CD14-positive monocyte (primary cell): ENCODE results near the gene CD28. TPM values are rescaled to one million over a fixed set of nuclear protein-coding genes. Genes with fewer than 3 reads are reported as not detected.

Source experiments
- DNase-seq, 3 donors: peaks; one replicate each; pipeline ENCODE4 v3.0.0-alpha.2; 2011 to 2022
- H2AFZ ChIP-seq: 2 replicates; pipeline ENCODE4 v1.6.0; 2012; ENCODE audit warnings: mild to moderate bottlenecking, low read depth, low read length, inconsistent platforms; ENCODE audit not compliant: insufficient read depth, poor library complexity, severe bottlenecking
- H3K27ac ChIP-seq, 2 donors: 1 replicate in 1 of 2; 2 replicates in 1 of 2; pipeline ENCODE4 v1.5.1; 2012 to 2013; ENCODE audit warnings: low read length in 2 of 2, control low read depth in 1 of 2, inconsistent platforms in 1 of 2, low read depth in 1 of 2, mild to moderate bottlenecking in 1 of 2
- H3K27me3 ChIP-seq, 2 donors: one replicate each; pipeline versions ENCODE4 v1.6.0 to v1.6.1; 2011 to 2013; ENCODE audit warnings: low read length in 2 of 2; ENCODE audit not compliant: control insufficient read depth in 2 of 2, insufficient read depth in 2 of 2
- H3K36me3 ChIP-seq, 2 donors: replicated peaks in 1 of 2; 1 replicate in 1 of 2; 2 replicates in 1 of 2; pipeline versions ENCODE4 v1.5.1 to v1.6.1; 2012 to 2013; ENCODE audit warnings: low read length in 2 of 2, control low read depth in 1 of 2, inconsistent platforms in 1 of 2, mild to moderate bottlenecking in 1 of 2; ENCODE audit not compliant: insufficient read depth in 2 of 2, control insufficient read depth in 1 of 2
- H3K4me1 ChIP-seq, 2 donors: 1 replicate in 1 of 2; 2 replicates in 1 of 2; pipeline versions ENCODE4 v1.5.1 to v1.6.1; 2012 to 2013; ENCODE audit warnings: low read length in 2 of 2, control low read depth in 1 of 2, inconsistent platforms in 1 of 2, mild to moderate bottlenecking in 1 of 2, moderate library complexity in 1 of 2; ENCODE audit not compliant: insufficient read depth in 2 of 2, control insufficient read depth in 1 of 2
- H3K4me2 ChIP-seq: replicated peaks from 2 replicates; pipeline ENCODE3; 2012; ENCODE audit warnings: low read length, moderate library complexity, mild to moderate bottlenecking; ENCODE audit not compliant: poor library complexity, severe bottlenecking; ENCODE audit errors: extremely low read depth
- H3K4me3 ChIP-seq, 3 experiments: fragments of 200-600 bp in 1 of 3; sonication (generic) in 1 of 3; replicated peaks in 1 of 3; 1 replicate in 2 of 3; 2 replicates in 1 of 3; pipeline ENCODE4 v1.5.1; 2011 to 2013; ENCODE audit warnings: low read length in 3 of 3, mild to moderate bottlenecking in 3 of 3, control low read depth in 2 of 3, low read depth in 2 of 3, inconsistent platforms in 1 of 3, moderate library complexity in 1 of 3
- H3K79me2 ChIP-seq: 2 replicates; pipeline ENCODE4 v1.6.0; 2012; ENCODE audit warnings: mild to moderate bottlenecking, control low read depth, inconsistent platforms, low read length, moderate library complexity; ENCODE audit not compliant: insufficient read depth
- H3K9ac ChIP-seq: 2 replicates; pipeline ENCODE4 v1.6.0; 2017; ENCODE audit warnings: low read length, mild to moderate bottlenecking; ENCODE audit not compliant: insufficient read depth, poor library complexity, severe bottlenecking
- H3K9me3 ChIP-seq, 2 donors: replicated peaks in 1 of 2; 1 replicate in 1 of 2; 2 replicates in 1 of 2; pipeline versions ENCODE4 v1.5.1 to v1.6.1; 2012 to 2013; ENCODE audit warnings: low read length in 2 of 2, control low read depth in 1 of 2; ENCODE audit not compliant: control insufficient read depth in 1 of 2, insufficient read depth in 1 of 2
- H4K20me1 ChIP-seq: 2 replicates; pipeline ENCODE4 v1.6.0; 2012; ENCODE audit warnings: mild to moderate bottlenecking, low read length, control low read depth, moderate library complexity; ENCODE audit not compliant: insufficient read depth
- H3K27ac Mint-ChIP-seq, 7 donors: one replicate each; pipeline ENCODE4 v1.8.0; 2020; ENCODE audit warnings: mild to moderate bottlenecking in 7 of 7, mixed read lengths in 7 of 7, moderate library complexity in 6 of 7, inconsistent platforms in 2 of 7
- H3K27me3 Mint-ChIP-seq, 3 donors: one replicate each; pipeline ENCODE4 v1.8.0; 2021 to 2022; ENCODE audit warnings: low read depth in 3 of 3, mild to moderate bottlenecking in 3 of 3, mixed read lengths in 3 of 3, moderate library complexity in 3 of 3, inconsistent platforms in 1 of 3
- H3K36me3 Mint-ChIP-seq, 2 donors: one replicate each; pipeline ENCODE4 v1.8.0; 2020; ENCODE audit warnings: mixed read lengths in 2 of 2, inconsistent platforms in 1 of 2, mild to moderate bottlenecking in 1 of 2
- H3K4me1 Mint-ChIP-seq: one replicate; pipeline ENCODE4 v1.8.0; 2020; ENCODE audit warnings: mild to moderate bottlenecking, mixed read lengths
- H3K4me3 Mint-ChIP-seq, 2 donors: one replicate each; pipeline ENCODE4 v1.8.0; 2020; ENCODE audit warnings: mild to moderate bottlenecking in 2 of 2, mixed read lengths in 2 of 2, moderate library complexity in 1 of 2
- H3K9me3 Mint-ChIP-seq, 7 donors: one replicate each; pipeline ENCODE4 v1.8.0; 2020 to 2022; ENCODE audit warnings: mixed read lengths in 7 of 7, mild to moderate bottlenecking in 6 of 7, moderate library complexity in 6 of 7, inconsistent platforms in 2 of 7
- CTCF ChIP-seq: fragments of 200-600 bp; IDR thresholded peaks from one replicate; pipeline ENCODE4 v1.8.0; 2022; ENCODE audit warnings: antibody characterized with exemption, mild to moderate bottlenecking
- WGBS: methylation state at CpG from one replicate; pipeline ENCODE4 v1.1.5; 2013; ENCODE audit warnings: missing lambda C conversion rate; ENCODE audit not compliant: insufficient coverage; 5-methylcytosine and 5-hydroxymethylcytosine counted together
- intact Hi-C, 2 donors: fragments of 100-400 bp; cut with micrococcal nuclease; formaldehyde crosslinking; loops; one replicate each; pipeline versions ENCODE4 v1.15.0 to v1.15.1; 2023
- polyA plus RNA-seq, 3 donors: library from polyadenylated mRNA; depleted of rRNA in 1 of 3; unstranded in 2 of 3; stranded (reverse) in 1 of 3; fragments of 300-500 nt in 2 of 3; fragments of >200 nt in 1 of 3; fragmentation: Illumina TruSeq in 2 of 3; gene quantifications; 1 replicate in 2 of 3; 2 replicates in 1 of 3; pipeline ENCODE4 v1.2.3, GENCODE V29; 2012 to 2021

Gene CD28
- polyA plus RNA-seq, 3 donors: 0.09 to 0.21 TPM; not detected in 1

DNA sequence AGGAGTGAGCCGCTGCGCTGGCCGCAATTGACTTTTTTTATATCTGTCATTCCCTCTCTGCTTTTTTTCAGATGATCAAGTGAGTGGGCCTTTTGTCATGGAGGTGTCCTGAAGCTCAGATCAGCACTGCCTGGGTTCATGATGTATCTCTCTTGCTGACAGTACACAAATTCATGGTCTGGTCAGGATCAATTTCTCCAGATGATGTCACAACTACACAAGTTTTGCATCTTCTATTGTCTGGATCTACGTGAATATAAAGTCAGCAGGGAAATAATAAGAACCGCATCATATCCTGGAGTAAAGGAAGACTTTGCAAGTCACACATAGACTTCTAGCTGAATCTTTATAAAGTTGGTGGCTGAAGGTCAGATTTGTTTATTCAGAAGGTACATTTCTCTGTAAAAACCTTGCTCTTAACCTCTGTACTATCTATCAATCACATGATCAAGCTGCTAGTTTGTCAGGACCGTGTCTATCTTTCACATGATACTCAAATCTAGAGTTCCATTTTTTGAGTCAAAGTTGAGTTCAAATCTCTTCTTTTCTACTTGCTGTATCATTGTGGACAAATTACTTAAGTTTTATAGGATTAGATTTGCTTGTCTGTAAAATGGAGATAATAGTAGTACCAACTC is 13.1 kb upstream of the CD28 start:
- Mint-ChIP-seq H3K4me1 (peaks cover 20% of the 10 kb centered on the region), H3K27me3 (peaks cover 0 to 2% (median 0%) of the 10 kb centered on the region in 3 donors), H3K9me3 (peaks cover 0 to 2% (median 0%) of the 10 kb centered on the region in 7 donors)

GRCh38 chr2:203694191-203694590 is 12.2 kb upstream of the CD28 start:
- no peak overlapping the region for H3K4me2 ChIP-seq
- no peak overlapping the region for H3K4me3 Mint-ChIP-seq
- no peaks in the 10 kb centered on the region for H3K36me3 Mint-ChIP-seq
- H3K9me3 ChIP-seq: no peaks in the 10 kb centered on the region
- H4K20me1 ChIP-seq: no peaks in the 10 kb centered on the region
- no peaks in the 10 kb centered on the region for H3K36me3 ChIP-seq
- H3K79me2 ChIP-seq: no peaks in the 10 kb centered on the region
- H3K9me3 Mint-ChIP-seq: peaks cover 0 to 3% (median 0%) of the 10 kb centered on the region in 7 donors
- no peak overlapping the region for H3K4me3 ChIP-seq
- no peak for TF ChIP-seq CTCF
- H3K27me3 ChIP-seq: no peaks in the 10 kb centered on the region
- no peak overlapping the region for H3K9ac ChIP-seq
- peaks cover 5% of the 10 kb centered on the region in 2 donors for H3K4me1 ChIP-seq
- WGBS: no CpG with 5 or more reads among the region's 3 CpGs
- no peak overlapping the region for H3K27ac Mint-ChIP-seq
- DNase-seq: no peak
- peaks cover 0 to 2% (median 0%) of the 10 kb centered on the region in 3 donors for H3K27me3 Mint-ChIP-seq
- H2AFZ ChIP-seq: no peak overlapping the region
- peaks cover 11% of the 10 kb centered on the region for H3K4me1 Mint-ChIP-seq
- no peak overlapping the region for H3K27ac ChIP-seq
- intact Hi-C loops: loop anchor here in 1 of 2 donors (5.0 kb wide), 1 partner anchor 37 kb away; no protein-coding TSS in a partner anchor

More for the DNA sequence above, 13.1 kb upstream of the CD28 start:
- Histone ChIP-seq H3K9ac (no peak overlapping the region), H3K27ac (no peak overlapping the region), H3K4me3 (no peak overlapping the region), H3K36me3 (no peaks in the 10 kb centered on the region), H3K79me2 (no peaks in the 10 kb centered on the region), H3K9me3 (no peaks in the 10 kb centered on the region), H2AFZ (no peak overlapping the region), H3K4me1 (peaks cover 13% of the 10 kb centered on the region in 2 donors), H3K4me2 (no peak overlapping the region), H4K20me1 (no peaks in the 10 kb centered on the region), H3K27me3 (no peaks in the 10 kb centered on the region)
- DNase-seq: no peak
- Mint-ChIP-seq H3K27ac (no peak overlapping the region), H3K36me3 (no peaks in the 10 kb centered on the region), H3K4me3 (no peak overlapping the region)
- intact Hi-C loops: loop anchor here in 1 of 2 donors (5.0 kb wide), 1 partner anchor 36 kb away; no protein-coding TSS in a partner anchor
- WGBS: no CpG with 5 or more reads among the region's 6 CpGs
- TF ChIP-seq CTCF: no peak
